B cell (primary cell): Measurements from ENCODE around the gene OR2Y1. TPM values are rescaled to one million over a fixed set of nuclear protein-coding genes. Genes with fewer than 3 reads are reported as not detected.
"Not testable (repeated sequence)": the region's sequence is repeated elsewhere in the genome, so short reads cannot be mapped to it uniquely, and the experiment has no call there.

Experiments used
- ATAC-seq: fragments of 200-7000 bp; cut with Tn5 transposase; one replicate; pipeline ENCODE4 v1.10.0; 2021; ENCODE audit warnings: low read depth, mild to moderate bottlenecking, moderate number of reproducible peaks, moderate library complexity
- CTCF ChIA-PET: fragments of 350-600 bp; sonication (Branson Sonifier 250); formaldehyde crosslinking; loops from one replicate; lab custom pipeline; 2021; ENCODE audit warnings: antibody characterized with exemption, inconsistent platforms; lab: Charles Lee
- POLR2A ChIA-PET: fragments of 350-600 bp; sonication (Branson Sonifier 250); formaldehyde crosslinking; loops from one replicate; lab custom pipeline; 2021; ENCODE audit warnings: antibody characterized with exemption; lab: Charles Lee
- DNase-seq: peaks from one replicate; pipeline ENCODE4 v3.0.0; 2013
- H2AFZ ChIP-seq: 2 replicates; pipeline ENCODE4 v1.6.1; 2012; ENCODE audit warnings: mild to moderate bottlenecking, low read depth, low read length; ENCODE audit not compliant: insufficient read depth, poor library complexity, severe bottlenecking
- H3K27ac ChIP-seq, 2 donors: 1 replicate in 1 of 2; 2 replicates in 1 of 2; pipeline ENCODE4 v1.5.1; 2012 to 2013; ENCODE audit warnings: low read length in 2 of 2, mild to moderate bottlenecking in 2 of 2, moderate library complexity in 1 of 2
- H3K27me3 ChIP-seq, 4 experiments: fragments of 200-600 bp in 1 of 4; sonication (generic) in 1 of 4; replicated peaks in 1 of 4; 1 replicate in 2 of 4; 2 replicates in 2 of 4; pipeline versions ENCODE4 v1.6.1 to v1.7.0; 2013 to 2016; ENCODE audit warnings: low read length in 3 of 4, mild to moderate bottlenecking in 2 of 4, mixed read lengths in 1 of 4, moderate library complexity in 1 of 4; ENCODE audit not compliant: insufficient read depth in 4 of 4, control insufficient read depth in 3 of 4; ENCODE audit errors: control extremely low read depth in 1 of 4
- H3K36me3 ChIP-seq, 2 experiments: replicated peaks in 1 of 2; 1 replicate in 1 of 2; 2 replicates in 1 of 2; pipeline versions ENCODE4 v1.6.1 to v1.7.1; 2013; ENCODE audit warnings: low read length in 1 of 2; ENCODE audit not compliant: insufficient read depth in 2 of 2, control insufficient read depth in 1 of 2; ENCODE audit errors: control extremely low read depth in 1 of 2, extremely low read depth in 1 of 2
- H3K4me1 ChIP-seq, 2 donors: fragments of 200-600 bp in 1 of 2; sonication (generic) in 1 of 2; 1 replicate in 1 of 2; 2 replicates in 1 of 2; pipeline versions ENCODE4 v1.5.1 to v1.6.1; 2013 to 2017; ENCODE audit warnings: low read length in 2 of 2; ENCODE audit not compliant: control insufficient read depth in 2 of 2, insufficient read depth in 2 of 2
- H3K4me2 ChIP-seq: replicated peaks from 2 replicates; pipeline ENCODE3; 2012; ENCODE audit warnings: mild to moderate bottlenecking, low read depth, low read length; ENCODE audit not compliant: poor library complexity, severe bottlenecking
- H3K4me3 ChIP-seq, 5 experiments: fragments of 200-600 bp in 1 of 5; sonication (generic) in 1 of 5; 1 replicate in 3 of 5; 2 replicates in 2 of 5; pipeline versions ENCODE4 v1.5.1 to v1.7.0; 2011 to 2016; ENCODE audit warnings: low read length in 4 of 5, mild to moderate bottlenecking in 4 of 5, low read depth in 2 of 5, control low read depth in 1 of 5, moderate library complexity in 1 of 5; ENCODE audit not compliant: insufficient read depth in 1 of 5; ENCODE audit errors: control extremely low read depth in 1 of 5, extremely low read depth in 1 of 5
- H3K79me2 ChIP-seq: fragments of 200-600 bp; sonication (generic); one replicate; pipeline ENCODE4 v1.6.0; 2016; ENCODE audit warnings: low read length; ENCODE audit not compliant: control insufficient read depth, insufficient read depth
- H3K9ac ChIP-seq: fragments of 200-600 bp; sonication (generic); 2 replicates; pipeline ENCODE4 v1.6.1; 2017; ENCODE audit warnings: mild to moderate bottlenecking, low read length, moderate library complexity
- H3K9me3 ChIP-seq, 3 donors: one replicate each; pipeline versions ENCODE4 v1.6.1 to v1.7.1; 2013; ENCODE audit warnings: low read length in 2 of 3; ENCODE audit not compliant: control insufficient read depth in 2 of 3, insufficient read depth in 1 of 3; ENCODE audit errors: control extremely low read depth in 1 of 3
- H4K20me1 ChIP-seq: 2 replicates; pipeline ENCODE4 v1.6.0; 2012; ENCODE audit warnings: mild to moderate bottlenecking, low read length; ENCODE audit not compliant: insufficient read depth, control insufficient read depth, poor library complexity, severe bottlenecking
- H3K27ac Mint-ChIP-seq: one replicate; pipeline ENCODE4 v1.8.0; 2021; ENCODE audit warnings: mixed read lengths
- H3K27me3 Mint-ChIP-seq: one replicate; pipeline ENCODE4 v1.8.0; 2021; ENCODE audit warnings: mixed read lengths
- H3K4me1 Mint-ChIP-seq: one replicate; pipeline ENCODE4 v1.8.0; 2021; ENCODE audit warnings: mixed read lengths
- H3K4me3 Mint-ChIP-seq: one replicate; pipeline ENCODE4 v1.8.0; 2021; ENCODE audit warnings: mixed read lengths
- H3K9me3 Mint-ChIP-seq: one replicate; pipeline ENCODE4 v1.8.0; 2022; ENCODE audit warnings: mixed read lengths; ENCODE audit not compliant: insufficient read depth
- EZH2 ChIP-seq: IDR thresholded peaks from 2 replicates; pipeline ENCODE4 v1.6.1; 2012; ENCODE audit warnings: borderline replicate concordance, low read depth, mild to moderate bottlenecking, moderate library complexity, low read length; ENCODE audit not compliant: insufficient read depth, poor library complexity, severe bottlenecking
- WGBS: methylation state at CpG from one replicate; pipeline ENCODE4 v1.1.5; 2013; ENCODE audit warnings: missing lambda C conversion rate; ENCODE audit not compliant: insufficient coverage; 5-methylcytosine and 5-hydroxymethylcytosine counted together
- intact Hi-C: fragments of 100-400 bp; cut with micrococcal nuclease; formaldehyde crosslinking; loops from one replicate; pipeline ENCODE4 v1.10.0; 2022
- polyA plus RNA-seq: library from polyadenylated mRNA; depleted of rRNA; stranded (reverse); fragments of >200 nt; gene quantifications from 2 replicates; pipeline ENCODE4 v1.2.3, GENCODE V29; 2012
- total RNA-seq, 2 donors: library from RNA; stranded (reverse); fragments of 120-200 nt in 1 of 2; gene quantifications; 1 replicate in 1 of 2; 2 replicates in 1 of 2; pipeline versions ENCODE4 v1.2.3 to v1.2.4, GENCODE V29; 2013 to 2022
- TF ChIP-seq, protein P1 (sequence below): fragments of 200-600 bp; IDR thresholded peaks from one replicate; pipeline ENCODE4 v1.8.0; 2022; ENCODE audit warnings: antibody characterized with exemption, mild to moderate bottlenecking

Gene OR2Y1
- total and polyA plus RNA-seq, 2 donors (not counting 1 experiment from before 2014, with no cell fraction given) = not detected

- H3K9me3 Mint-ChIP-seq = no peaks in the 10 kb centered on the region
- Histone ChIP-seq H2AFZ (no peak overlapping the region), H3K4me3 (no peak overlapping the region), H3K9me3 (peaks cover 0 to 6% (median 0%) of the 10 kb centered on the region in 3 donors), H3K4me2 (no peak overlapping the region), H3K4me1 (no peaks in the 10 kb centered on the region), H4K20me1 (no peaks in the 10 kb centered on the region), H3K9ac (no peak overlapping the region), H3K27me3 (peaks cover 0 to 24% (median 7%) of the 10 kb centered on the region in 4 experiments), H3K27ac (no peak overlapping the region), H3K36me3 (no peaks in the 10 kb centered on the region), H3K79me2 (no peaks in the 10 kb centered on the region)
- H3K4me3 Mint-ChIP-seq = no peak overlapping the region
- DNase-seq (no peak), ATAC-seq (no peak)
- peaks cover 25% of the 10 kb centered on the region for H3K27me3 Mint-ChIP-seq
- TF ChIP-seq EZH2 = no peak
- TF ChIP-seq, protein P1, sequence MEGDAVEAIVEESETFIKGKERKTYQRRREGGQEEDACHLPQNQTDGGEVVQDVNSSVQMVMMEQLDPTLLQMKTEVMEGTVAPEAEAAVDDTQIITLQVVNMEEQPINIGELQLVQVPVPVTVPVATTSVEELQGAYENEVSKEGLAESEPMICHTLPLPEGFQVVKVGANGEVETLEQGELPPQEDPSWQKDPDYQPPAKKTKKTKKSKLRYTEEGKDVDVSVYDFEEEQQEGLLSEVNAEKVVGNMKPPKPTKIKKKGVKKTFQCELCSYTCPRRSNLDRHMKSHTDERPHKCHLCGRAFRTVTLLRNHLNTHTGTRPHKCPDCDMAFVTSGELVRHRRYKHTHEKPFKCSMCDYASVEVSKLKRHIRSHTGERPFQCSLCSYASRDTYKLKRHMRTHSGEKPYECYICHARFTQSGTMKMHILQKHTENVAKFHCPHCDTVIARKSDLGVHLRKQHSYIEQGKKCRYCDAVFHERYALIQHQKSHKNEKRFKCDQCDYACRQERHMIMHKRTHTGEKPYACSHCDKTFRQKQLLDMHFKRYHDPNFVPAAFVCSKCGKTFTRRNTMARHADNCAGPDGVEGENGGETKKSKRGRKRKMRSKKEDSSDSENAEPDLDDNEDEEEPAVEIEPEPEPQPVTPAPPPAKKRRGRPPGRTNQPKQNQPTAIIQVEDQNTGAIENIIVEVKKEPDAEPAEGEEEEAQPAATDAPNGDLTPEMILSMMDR = no peak
- no peak overlapping the region for H3K27ac Mint-ChIP-seq
- no peaks in the 10 kb centered on the region for H3K4me1 Mint-ChIP-seq
- POLR2A ChIA-PET = no interaction called here
- CTCF ChIA-PET = no interaction called here
- intact Hi-C loops = no loop called here
- WGBS = 94% methylated on average over 6 of the region's 6 CpGs
Measured at GRCh38 chr5:180742727-180743126, 2.9 kb upstream of the OR2Y1 start.

- H3K79me2 ChIP-seq, H4K20me1 ChIP-seq, H3K27ac Mint-ChIP-seq, H3K4me1 Mint-ChIP-seq, H3K27ac ChIP-seq, H3K9me3 Mint-ChIP-seq, POLR2A ChIA-PET, H3K36me3 ChIP-seq, H3K9me3 ChIP-seq, DNase-seq, H3K9ac ChIP-seq, H2AFZ ChIP-seq, CTCF ChIA-PET, H3K4me3 Mint-ChIP-seq, intact Hi-C loops, ATAC-seq, H3K4me1 ChIP-seq, H3K4me3 ChIP-seq, H3K4me2 ChIP-seq: not testable (repeated sequence)
- H3K27me3 Mint-ChIP-seq = peaks cover 20% of the 10 kb centered on the region
- peaks cover 0 to 22% (median 7%) of the 10 kb centered on the region in 4 experiments for H3K27me3 ChIP-seq
- 90% methylated on average over 2 of the region's 4 CpGs for WGBS
Measured at GRCh38 chr5:180740953-180741352, 1.1 kb upstream of the OR2Y1 start.
